Heart left ventricle (tissue), 13 donors: Measurements from ENCODE around the gene PHF21A.

Experiments used
- POLR2A ChIP-seq, 2 donors: fragments of 450-650 bp; IDR thresholded peaks; one replicate each; pipeline ENCODE4 v1.6.1; 2017; ENCODE audit warnings: antibody characterized with exemption in 2 of 2, mild to moderate bottlenecking in 2 of 2, moderate library complexity in 2 of 2
- TF ChIP-seq, protein P1 (sequence below), 12 donors: fragments of 200-600 bp; sonication (generic) in 4 of 12; IDR thresholded peaks; one replicate each; pipeline versions ENCODE4 v1.5.0 to v1.8.0; 2018 to 2022; ENCODE audit warnings: antibody characterized with exemption in 12 of 12, mild to moderate bottlenecking in 5 of 12
- donor health status: ischemic (EF 13 %, LVEDD 7.1; RV severe dilation, severe dysfunction).
- donor health status: DM: no; HTN: yes; CAD: no.
- donor health status: DM: no; HTN: no; CAD: no.
- donor health status: ischemic (EF 25% LVEDD 6.9; RV normal size, moderate dysfunction).
- donor health status: ischemic (EF 25% LVEDD 5.7; RV mildly dilated, moderate dysfunction).
- donor health status: ischemic (EF 35%, LVEDD 5.7; RV mildly dilated, moderate dysfunction).
- donor health status: nonischemic (EF 11% LVEDD 7.7; RV severe dilation, severe dysfunction).
- donor health status: DM: yes; HTN: yes; CAD: no.
- donor health status: PGD.
- donor health status: ischemic (EF 29% LVEDD 5.4; RV normal size, mild dysfunction).
- donor health status: nonischemic (EF 23%, LVEDD 6.1; RV moderate dilation, normal function).

DNA sequence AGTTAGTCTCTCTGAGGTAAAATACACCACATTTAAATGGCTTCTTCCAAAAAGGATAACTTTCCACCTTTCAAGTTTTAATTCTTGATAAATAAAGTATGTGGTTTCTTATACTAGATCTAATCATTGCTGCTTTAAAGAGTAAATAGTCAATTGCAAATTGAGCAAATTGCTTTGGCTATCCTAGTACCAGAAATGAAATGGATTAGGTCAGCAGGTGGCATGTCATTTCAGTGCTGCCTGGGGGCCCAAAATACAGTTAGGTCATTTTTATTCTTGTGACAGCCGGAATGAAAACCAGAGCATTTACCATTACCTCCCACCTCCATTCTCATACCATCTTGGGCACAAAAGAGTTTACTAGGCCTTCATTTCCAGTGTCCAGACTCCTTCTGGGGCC, 70.2 kb downstream of the PHF21A start:
- TF ChIP-seq, protein P1, sequence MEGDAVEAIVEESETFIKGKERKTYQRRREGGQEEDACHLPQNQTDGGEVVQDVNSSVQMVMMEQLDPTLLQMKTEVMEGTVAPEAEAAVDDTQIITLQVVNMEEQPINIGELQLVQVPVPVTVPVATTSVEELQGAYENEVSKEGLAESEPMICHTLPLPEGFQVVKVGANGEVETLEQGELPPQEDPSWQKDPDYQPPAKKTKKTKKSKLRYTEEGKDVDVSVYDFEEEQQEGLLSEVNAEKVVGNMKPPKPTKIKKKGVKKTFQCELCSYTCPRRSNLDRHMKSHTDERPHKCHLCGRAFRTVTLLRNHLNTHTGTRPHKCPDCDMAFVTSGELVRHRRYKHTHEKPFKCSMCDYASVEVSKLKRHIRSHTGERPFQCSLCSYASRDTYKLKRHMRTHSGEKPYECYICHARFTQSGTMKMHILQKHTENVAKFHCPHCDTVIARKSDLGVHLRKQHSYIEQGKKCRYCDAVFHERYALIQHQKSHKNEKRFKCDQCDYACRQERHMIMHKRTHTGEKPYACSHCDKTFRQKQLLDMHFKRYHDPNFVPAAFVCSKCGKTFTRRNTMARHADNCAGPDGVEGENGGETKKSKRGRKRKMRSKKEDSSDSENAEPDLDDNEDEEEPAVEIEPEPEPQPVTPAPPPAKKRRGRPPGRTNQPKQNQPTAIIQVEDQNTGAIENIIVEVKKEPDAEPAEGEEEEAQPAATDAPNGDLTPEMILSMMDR (IDR thresholded peaks at IDR 0.05), result no peak
- TF ChIP-seq POLR2A (IDR thresholded peaks at IDR 0.05), result no peak
